Astrocyte of the cerebellum (primary cell): ENCODE results near the gene ST8SIA6.

Experiments used
- DNase-seq: peaks from one replicate; pipeline ENCODE4 v3.0.0-alpha.2; 2011; ENCODE audit warnings: low read depth
- H3K4me3 ChIP-seq: 2 replicates; pipeline ENCODE4 v1.5.1; 2011; ENCODE audit warnings: mild to moderate bottlenecking, low read depth, low read length, moderate library complexity
- CTCF ChIP-seq: IDR thresholded peaks from 2 replicates; pipeline ENCODE4 v1.5.1; 2012; ENCODE audit warnings: low read length, low read depth, moderate library complexity, mild to moderate bottlenecking; ENCODE audit errors: missing control alignments
- in situ Hi-C: cut with HindIII; loops from 2 replicates; pipeline ENCODE4 v1.10.0; 2017; ENCODE audit warnings: low sequenced_read_pairs

The ST8SIA6 gene

GRCh38 chr10:17474595-17475323 is 20.4 kb upstream of the ST8SIA6 start:
- in situ Hi-C loops, result loop anchor here (25.0 kb wide), 1 partner anchor 113 kb away; no protein-coding TSS in a partner anchor
- no peak for TF ChIP-seq CTCF

GRCh38 chr10:17473228-17473950 is 19.0 kb upstream of the ST8SIA6 start:
- no peak for TF ChIP-seq CTCF
- H3K4me3 ChIP-seq, result no peak overlapping the region
- DNase-seq, result no peak
- in situ Hi-C loops, result no loop called here

More at GRCh38 chr10:17474595-17475323, 20.4 kb upstream of the ST8SIA6 start:
- no peak for DNase-seq
- H3K4me3 ChIP-seq, result no peak overlapping the region

GRCh38 chr10:17472481-17473227 is 18.3 kb upstream of the ST8SIA6 start:
- no peak for TF ChIP-seq CTCF
- in situ Hi-C loops, result no loop called here
- no peak overlapping the region for H3K4me3 ChIP-seq
- no peak for DNase-seq

- H3K4me3 ChIP-seq, result no peak overlapping the region
- in situ Hi-C loops, result no loop called here
- no peak for TF ChIP-seq CTCF
- no peak for DNase-seq
Observed at GRCh38 chr10:17470246-17470645, 15.9 kb upstream of the ST8SIA6 start.

- no peak overlapping the region for H3K4me3 ChIP-seq
- in situ Hi-C loops, result no loop called here
- no peak for DNase-seq
- TF ChIP-seq CTCF, result no peak
Observed at GRCh38 chr10:17465328-17466125, 11.1 kb upstream of the ST8SIA6 start.

- in situ Hi-C loops, result no loop called here
- no peak for DNase-seq
- TF ChIP-seq CTCF, result no peak
- H3K4me3 ChIP-seq, result no peak overlapping the region
Observed at GRCh38 chr10:17464545-17464944, 10.2 kb upstream of the ST8SIA6 start.
